ENCODE results near the gene MYL4. TPM values are rescaled to one million over a fixed set of nuclear protein-coding genes. Genes with fewer than 3 reads are reported as not detected.

The MYL4 gene
- total and polyA plus RNA-seq, 12 donors: 33.9 to 459 (median 92.5) TPM

DNA sequence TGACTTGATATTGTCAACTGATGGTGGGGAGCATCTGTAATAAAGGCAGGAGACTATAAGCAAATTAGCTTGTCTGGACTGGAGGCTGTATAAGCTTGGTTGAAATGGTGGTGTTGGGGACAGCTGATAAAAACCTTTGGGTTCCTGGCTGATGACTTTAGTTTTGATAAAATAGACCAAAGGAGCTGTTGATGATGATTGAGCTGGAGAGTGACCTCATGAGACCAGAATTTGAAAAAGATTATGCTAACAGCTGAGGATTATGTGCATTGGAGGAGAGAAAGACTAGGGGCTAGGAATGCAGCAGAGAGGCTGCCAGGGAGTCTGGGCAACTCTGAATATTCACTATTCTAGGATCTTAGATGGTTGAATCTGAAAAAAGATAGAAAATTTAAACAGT is 11.3 kb upstream of the MYL4 start:
- no peak overlapping the region for H3K4me3 ChIP-seq
- no peaks in the 10 kb centered on the region for H3K9me3 ChIP-seq
- ATAC-seq (no peak), DNase-seq (no peak)
- H3K27ac ChIP-seq: no peak overlapping the region
- TF ChIP-seq, protein P1, sequence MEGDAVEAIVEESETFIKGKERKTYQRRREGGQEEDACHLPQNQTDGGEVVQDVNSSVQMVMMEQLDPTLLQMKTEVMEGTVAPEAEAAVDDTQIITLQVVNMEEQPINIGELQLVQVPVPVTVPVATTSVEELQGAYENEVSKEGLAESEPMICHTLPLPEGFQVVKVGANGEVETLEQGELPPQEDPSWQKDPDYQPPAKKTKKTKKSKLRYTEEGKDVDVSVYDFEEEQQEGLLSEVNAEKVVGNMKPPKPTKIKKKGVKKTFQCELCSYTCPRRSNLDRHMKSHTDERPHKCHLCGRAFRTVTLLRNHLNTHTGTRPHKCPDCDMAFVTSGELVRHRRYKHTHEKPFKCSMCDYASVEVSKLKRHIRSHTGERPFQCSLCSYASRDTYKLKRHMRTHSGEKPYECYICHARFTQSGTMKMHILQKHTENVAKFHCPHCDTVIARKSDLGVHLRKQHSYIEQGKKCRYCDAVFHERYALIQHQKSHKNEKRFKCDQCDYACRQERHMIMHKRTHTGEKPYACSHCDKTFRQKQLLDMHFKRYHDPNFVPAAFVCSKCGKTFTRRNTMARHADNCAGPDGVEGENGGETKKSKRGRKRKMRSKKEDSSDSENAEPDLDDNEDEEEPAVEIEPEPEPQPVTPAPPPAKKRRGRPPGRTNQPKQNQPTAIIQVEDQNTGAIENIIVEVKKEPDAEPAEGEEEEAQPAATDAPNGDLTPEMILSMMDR (IDR thresholded peaks at IDR 0.05): no peak
- no peaks in the 10 kb centered on the region for H3K27me3 ChIP-seq
- no peaks in the 10 kb centered on the region for H3K36me3 ChIP-seq
- peaks cover 0 to 16% (median 0%) of the 10 kb centered on the region in 9 donors for H3K4me1 ChIP-seq
- intact Hi-C loops (cut with DNase I): no loop called here

DNA sequence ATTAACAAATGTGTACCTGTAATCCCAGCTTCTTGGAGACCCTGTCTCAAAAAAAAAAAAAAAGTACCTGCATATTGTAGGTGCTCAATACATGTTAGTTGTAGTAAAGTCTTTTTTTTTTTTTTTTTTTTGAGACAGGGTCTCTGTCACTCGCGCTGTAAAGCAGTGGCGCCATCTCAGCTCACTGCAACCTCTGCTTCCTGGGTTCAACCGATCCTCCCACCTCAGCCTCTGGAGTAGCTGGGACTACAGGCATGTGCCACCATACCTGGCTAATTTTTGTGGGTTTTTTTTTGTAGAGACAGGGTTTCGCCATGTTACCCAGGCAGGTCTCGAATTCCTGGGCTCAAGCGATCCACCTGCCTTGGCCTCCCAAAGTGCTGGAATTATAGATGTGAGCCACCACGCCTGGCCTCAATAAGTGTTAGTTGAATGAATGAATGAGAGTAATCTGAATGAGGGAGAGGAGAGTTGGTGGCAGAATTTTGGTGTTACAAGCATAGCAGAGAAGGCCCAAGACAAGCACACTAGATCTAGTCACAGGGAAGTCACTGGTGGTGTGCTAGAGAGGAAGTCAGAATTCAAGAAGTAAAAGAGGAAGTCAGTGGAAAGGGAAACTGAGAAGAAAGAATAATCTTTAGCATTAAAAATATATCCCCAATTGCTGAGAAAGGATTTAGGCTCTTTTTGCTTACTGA is 9.4 kb upstream of the MYL4 start:
- Histone ChIP-seq H3K36me3 (no peaks in the 10 kb centered on the region), H3K27me3 (no peaks in the 10 kb centered on the region), H3K4me1 (peaks cover 2 to 31% (median 13%) of the 10 kb centered on the region in 9 donors), H3K4me3 (no peak overlapping the region), H3K27ac (peak overlapping the region in 1 of 10 donors; percentile 76), H3K9me3 (no peaks in the 10 kb centered on the region)
- DNase-seq: no peak
- TF ChIP-seq, protein P1 (IDR thresholded peaks at IDR 0.05): no peak
- no peak for ATAC-seq
- intact Hi-C loops (cut with DNase I): no loop called here
- WGBS, 2 donors: 96% methylated on average over 8 of the region's 8 CpGs

DNA sequence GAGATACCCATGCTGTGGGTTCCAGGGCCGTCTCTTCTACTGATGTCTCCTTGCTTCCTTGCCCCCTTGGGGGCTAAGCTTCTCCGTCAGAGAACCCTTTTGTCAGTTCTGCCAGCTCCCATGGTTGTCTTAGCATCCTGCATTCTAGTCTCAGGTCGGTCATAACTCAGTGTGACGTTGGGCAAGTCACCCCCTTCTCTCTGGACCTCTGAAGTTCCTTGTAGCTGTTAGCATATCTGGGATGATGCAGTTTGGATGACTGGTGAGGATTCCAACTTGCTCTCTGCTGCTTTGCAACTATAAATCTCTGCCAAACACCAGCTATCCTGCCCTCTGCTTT is 8.9 kb upstream of the MYL4 start:
- H3K27ac ChIP-seq: peak overlapping the region in 1 of 10 donors; percentile 76
- intact Hi-C loops (cut with DNase I): no loop called here

DNA sequence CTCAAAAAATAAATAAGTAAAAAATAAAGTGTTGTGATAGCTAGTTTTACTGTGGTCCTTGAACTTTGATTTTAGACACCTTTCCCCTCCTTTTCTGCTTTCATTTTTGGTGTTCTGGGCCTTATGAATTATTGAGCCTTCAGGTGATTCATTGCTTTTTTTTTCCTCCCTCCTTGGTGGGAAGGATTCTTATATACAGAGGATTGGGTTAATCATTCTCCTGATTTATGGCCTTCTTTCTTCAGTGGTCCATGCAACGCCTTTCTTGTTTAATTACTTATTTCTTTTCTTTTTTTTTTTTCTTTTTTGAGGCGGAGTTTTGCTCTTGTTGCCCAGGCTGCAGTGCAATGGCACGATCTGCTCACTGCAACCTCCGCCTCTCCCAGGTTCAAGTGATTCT is 8.0 kb upstream of the MYL4 start:
- Histone ChIP-seq H3K4me3 (no peak overlapping the region), H3K27me3 (no peaks in the 10 kb centered on the region), H3K27ac (peak overlapping the region in 1 of 10 donors; percentile 76), H3K4me1 (peaks cover 6 to 45% (median 27%) of the 10 kb centered on the region in 9 donors), H3K36me3 (no peaks in the 10 kb centered on the region), H3K9me3 (no peaks in the 10 kb centered on the region)
- no peak for DNase-seq
- intact Hi-C loops (cut with DNase I): no loop called here
- no peak for ATAC-seq
- WGBS, 2 donors: 90 to 92% methylated on average over 4 of the region's 4 CpGs
- TF ChIP-seq, protein P1 (IDR thresholded peaks at IDR 0.05): no peak

More for the DNA sequence above, 8.9 kb upstream of the MYL4 start:
- Histone ChIP-seq H3K9me3 (no peaks in the 10 kb centered on the region), H3K27me3 (no peaks in the 10 kb centered on the region), H3K4me1 (peaks cover 6 to 36% (median 18%) of the 10 kb centered on the region in 9 donors), H3K36me3 (no peaks in the 10 kb centered on the region), H3K4me3 (no peak overlapping the region)
- TF ChIP-seq, protein P1 (IDR thresholded peaks at IDR 0.05): no peak
- DNase-seq: no peak
- WGBS, 2 donors: 83 to 85% methylated on average over 4 of the region's 4 CpGs
- ATAC-seq: no peak
